Left lung (tissue), 10 donors: ENCODE data around the gene NAV2. TPM values are rescaled to one million over a fixed set of nuclear protein-coding genes. Genes with fewer than 3 reads are reported as not detected.

ENCODE experiments used
- ATAC-seq: fragments of 200-7000 bp; cut with Tn5 transposase; one replicate; pipeline ENCODE4 v1.9.1; 2020; ENCODE audit warnings: moderate library complexity
- DNase-seq, 4 donors: peaks; one replicate each; pipeline ENCODE4 v3.0.0-alpha.2; 2013 to 2020
- H3K27ac ChIP-seq, 2 donors: fragments of 200-600 bp; sonication (generic) in 1 of 2; one replicate each; pipeline versions ENCODE4 v1.5.0 to v1.8.0; 2020 to 2021
- H3K27me3 ChIP-seq, 2 donors: fragments of 200-600 bp; sonication (generic) in 1 of 2; one replicate each; pipeline versions ENCODE4 v1.5.0 to v1.8.0; 2020 to 2021
- H3K36me3 ChIP-seq, 2 donors: fragments of 200-600 bp; sonication (generic) in 1 of 2; one replicate each; pipeline versions ENCODE4 v1.5.0 to v1.8.0; 2020 to 2021
- H3K4me1 ChIP-seq, 2 donors: fragments of 200-600 bp; one replicate each; pipeline ENCODE4 v1.8.0; 2021
- H3K4me3 ChIP-seq, 2 donors: fragments of 200-600 bp; sonication (generic) in 1 of 2; one replicate each; pipeline versions ENCODE4 v1.5.0 to v1.8.0; 2020 to 2021; ENCODE audit warnings: mild to moderate bottlenecking in 1 of 2
- H3K9me3 ChIP-seq, 2 donors: fragments of 200-600 bp; sonication (generic) in 1 of 2; one replicate each; pipeline versions ENCODE4 v1.5.0 to v1.8.0; 2020 to 2021
- CTCF ChIP-seq, 2 donors: fragments of 200-600 bp; sonication (generic) in 1 of 2; IDR thresholded peaks; one replicate each; pipeline versions ENCODE4 v1.5.0 to v1.8.0; 2021; ENCODE audit warnings: antibody characterized with exemption in 2 of 2
- intact Hi-C, 2 donors: fragments of 100-400 bp; cut with DNase I; formaldehyde crosslinking; loops; one replicate each; pipeline versions ENCODE4 v1.11.2 to v1.14.2; 2022
- polyA plus RNA-seq, 6 donors: library from polyadenylated mRNA; unstranded; fragments of 120-200 nt; gene quantifications; one replicate each; pipeline ENCODE4 v1.2.1, GENCODE V29; 2013; ENCODE audit not compliant: insufficient read length in 6 of 6
- total RNA-seq, 2 donors: library from RNA; stranded (reverse); fragmentation: NEBNext Ultra II Directional; extraction: Animal tissue kit (Norgen Biotek cat#: 25700); gene quantifications; one replicate each; pipeline ENCODE4 v1.2.1, GENCODE V29; 2021
- donor health status: DM: no; HTN: yes; CAD: no.
- donor health status: DM: no; HTN: no; CAD: no.

Gene NAV2
- total and polyA plus RNA-seq, 8 donors: 18.0 to 59.9 (median 23.1) TPM

GRCh38 chr11:20155683-20156279 lies 443.1 kb downstream of the NAV2 start:
- intact Hi-C loops: no loop called here
- Histone ChIP-seq H3K36me3 (no peaks in the 10 kb centered on the region), H3K4me3 (no peak overlapping the region), H3K4me1 (peaks cover 8 to 18% of the 10 kb centered on the region in 2 donors), H3K27ac (no peak overlapping the region), H3K27me3 (peaks cover 71 to 89% of the 10 kb centered on the region in 2 donors), H3K9me3 (no peaks in the 10 kb centered on the region)
- no peak for ATAC-seq
- no peak for DNase-seq
- TF ChIP-seq CTCF (IDR thresholded peaks at IDR 0.05): no peak

GRCh38 chr11:20156280-20156875 lies 443.7 kb downstream of the NAV2 start:
- intact Hi-C loops: no loop called here
- DNase-seq (peak in 1 of 4 donors; percentile 68), ATAC-seq (no peak)
- peaks cover 77 to 93% of the 10 kb centered on the region in 2 donors for H3K27me3 ChIP-seq
- TF ChIP-seq CTCF (IDR thresholded peaks at IDR 0.05): no peak
- H3K4me3 ChIP-seq: peak overlapping the region in 1 of 2 donors; percentile 9
- no peaks in the 10 kb centered on the region for H3K9me3 ChIP-seq
- no peaks in the 10 kb centered on the region for H3K36me3 ChIP-seq
- no peak overlapping the region for H3K27ac ChIP-seq
- peaks cover 8 to 18% of the 10 kb centered on the region in 2 donors for H3K4me1 ChIP-seq

GRCh38 chr11:20156876-20157613 lies 444.4 kb downstream of the NAV2 start:
- H3K27me3 ChIP-seq: peaks cover 84 to 100% of the 10 kb centered on the region in 2 donors
- intact Hi-C loops: no loop called here

GRCh38 chr11:20157728-20158127 lies 445.1 kb downstream of the NAV2 start:
- ATAC-seq (no peak), DNase-seq (no peak)
- TF ChIP-seq CTCF (IDR thresholded peaks at IDR 0.05): no peak
- Histone ChIP-seq H3K9me3 (no peaks in the 10 kb centered on the region), H3K4me1 (peaks cover 8 to 18% of the 10 kb centered on the region in 2 donors), H3K4me3 (no peak overlapping the region), H3K27ac (no peak overlapping the region), H3K27me3 (peaks cover 91 to 100% of the 10 kb centered on the region in 2 donors), H3K36me3 (no peaks in the 10 kb centered on the region)
- intact Hi-C loops: no loop called here

More at GRCh38 chr11:20156876-20157613, 444.4 kb downstream of the NAV2 start:
- ATAC-seq (no peak), DNase-seq (peak in 1 of 4 donors; percentile 72)
- Histone ChIP-seq H3K4me1 (peaks cover 8 to 18% of the 10 kb centered on the region in 2 donors), H3K27ac (no peak overlapping the region), H3K9me3 (no peaks in the 10 kb centered on the region), H3K4me3 (peak overlapping the region in 1 of 2 donors; percentile 9), H3K36me3 (no peaks in the 10 kb centered on the region)
- no peak for TF ChIP-seq CTCF (IDR thresholded peaks at IDR 0.05)
